Uterus (tissue), 2 donors: Measurements from ENCODE around the gene RPS6KA2.
"Not testable (repeated sequence)": the region's sequence is repeated elsewhere in the genome, so short reads cannot be mapped to it uniquely, and the experiment has no call there.

Experiments used
- POLR2A ChIP-seq, 2 donors: fragments of 450-650 bp; IDR thresholded peaks; one replicate each; pipeline ENCODE4 v1.6.1; 2016; ENCODE audit warnings: antibody characterized with exemption in 2 of 2, mild to moderate bottlenecking in 1 of 2, moderate library complexity in 1 of 2
- TF ChIP-seq, protein P1 (sequence below), 4 experiments: fragments of 200-600 bp in 2 of 4; fragments of 450-650 bp in 2 of 4; sonication (generic) in 2 of 4; IDR thresholded peaks; one replicate each; pipeline ENCODE4 v1.5.1; 2016 to 2019; ENCODE audit warnings: antibody characterized with exemption in 4 of 4, mild to moderate bottlenecking in 2 of 4, moderate library complexity in 1 of 4

DNA sequence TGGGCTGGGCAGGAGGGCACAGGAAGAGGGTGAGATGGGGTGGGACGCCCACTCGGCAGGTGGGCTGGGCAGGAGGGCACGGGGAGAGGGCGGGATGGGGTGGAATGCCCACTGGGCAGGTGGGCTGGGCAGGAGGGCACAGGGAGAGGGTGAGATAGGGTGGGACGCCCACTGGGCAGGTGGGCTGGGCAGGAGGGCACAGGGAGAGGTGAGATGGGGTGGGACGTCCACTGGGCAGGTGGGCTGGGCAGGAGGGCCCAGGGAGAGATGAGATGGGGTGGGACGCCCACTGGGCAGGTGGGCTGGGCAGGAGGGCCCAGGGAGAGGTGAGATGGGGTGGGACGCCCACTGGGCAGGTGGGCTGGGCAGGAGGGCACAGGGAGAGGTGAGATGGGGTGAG is 45.2 kb downstream of the RPS6KA2 start:
- TF ChIP-seq POLR2A (IDR thresholded peaks at IDR 0.05): not testable (repeated sequence)
- TF ChIP-seq, protein P1, sequence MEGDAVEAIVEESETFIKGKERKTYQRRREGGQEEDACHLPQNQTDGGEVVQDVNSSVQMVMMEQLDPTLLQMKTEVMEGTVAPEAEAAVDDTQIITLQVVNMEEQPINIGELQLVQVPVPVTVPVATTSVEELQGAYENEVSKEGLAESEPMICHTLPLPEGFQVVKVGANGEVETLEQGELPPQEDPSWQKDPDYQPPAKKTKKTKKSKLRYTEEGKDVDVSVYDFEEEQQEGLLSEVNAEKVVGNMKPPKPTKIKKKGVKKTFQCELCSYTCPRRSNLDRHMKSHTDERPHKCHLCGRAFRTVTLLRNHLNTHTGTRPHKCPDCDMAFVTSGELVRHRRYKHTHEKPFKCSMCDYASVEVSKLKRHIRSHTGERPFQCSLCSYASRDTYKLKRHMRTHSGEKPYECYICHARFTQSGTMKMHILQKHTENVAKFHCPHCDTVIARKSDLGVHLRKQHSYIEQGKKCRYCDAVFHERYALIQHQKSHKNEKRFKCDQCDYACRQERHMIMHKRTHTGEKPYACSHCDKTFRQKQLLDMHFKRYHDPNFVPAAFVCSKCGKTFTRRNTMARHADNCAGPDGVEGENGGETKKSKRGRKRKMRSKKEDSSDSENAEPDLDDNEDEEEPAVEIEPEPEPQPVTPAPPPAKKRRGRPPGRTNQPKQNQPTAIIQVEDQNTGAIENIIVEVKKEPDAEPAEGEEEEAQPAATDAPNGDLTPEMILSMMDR (IDR thresholded peaks at IDR 0.05): not testable (repeated sequence)
